Measurements from ENCODE around the gene TMEM163.

- no peak for TF ChIP-seq POLR2A (IDR thresholded peaks at IDR 0.05)
- TF ChIP-seq, protein P1, sequence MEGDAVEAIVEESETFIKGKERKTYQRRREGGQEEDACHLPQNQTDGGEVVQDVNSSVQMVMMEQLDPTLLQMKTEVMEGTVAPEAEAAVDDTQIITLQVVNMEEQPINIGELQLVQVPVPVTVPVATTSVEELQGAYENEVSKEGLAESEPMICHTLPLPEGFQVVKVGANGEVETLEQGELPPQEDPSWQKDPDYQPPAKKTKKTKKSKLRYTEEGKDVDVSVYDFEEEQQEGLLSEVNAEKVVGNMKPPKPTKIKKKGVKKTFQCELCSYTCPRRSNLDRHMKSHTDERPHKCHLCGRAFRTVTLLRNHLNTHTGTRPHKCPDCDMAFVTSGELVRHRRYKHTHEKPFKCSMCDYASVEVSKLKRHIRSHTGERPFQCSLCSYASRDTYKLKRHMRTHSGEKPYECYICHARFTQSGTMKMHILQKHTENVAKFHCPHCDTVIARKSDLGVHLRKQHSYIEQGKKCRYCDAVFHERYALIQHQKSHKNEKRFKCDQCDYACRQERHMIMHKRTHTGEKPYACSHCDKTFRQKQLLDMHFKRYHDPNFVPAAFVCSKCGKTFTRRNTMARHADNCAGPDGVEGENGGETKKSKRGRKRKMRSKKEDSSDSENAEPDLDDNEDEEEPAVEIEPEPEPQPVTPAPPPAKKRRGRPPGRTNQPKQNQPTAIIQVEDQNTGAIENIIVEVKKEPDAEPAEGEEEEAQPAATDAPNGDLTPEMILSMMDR (IDR thresholded peaks at IDR 0.05), result no peak
- no peak for TF ChIP-seq EP300 (IDR thresholded peaks at IDR 0.05)
Measured at GRCh38 chr2:134647607-134648256, 71.1 kb downstream of the TMEM163 start.
